Measurements from ENCODE around the gene PDYN. TPM values are rescaled to one million over a fixed set of nuclear protein-coding genes. Genes with fewer than 3 reads are reported as not detected.

Gene PDYN
- total RNA-seq, 1 experiment from 2014 or later, result not detected

GRCh38 chr20:1952737-1953530, 40.9 kb downstream of the PDYN start:
- DNase-seq (ENCODE audit: low read depth), result no peak

DNA sequence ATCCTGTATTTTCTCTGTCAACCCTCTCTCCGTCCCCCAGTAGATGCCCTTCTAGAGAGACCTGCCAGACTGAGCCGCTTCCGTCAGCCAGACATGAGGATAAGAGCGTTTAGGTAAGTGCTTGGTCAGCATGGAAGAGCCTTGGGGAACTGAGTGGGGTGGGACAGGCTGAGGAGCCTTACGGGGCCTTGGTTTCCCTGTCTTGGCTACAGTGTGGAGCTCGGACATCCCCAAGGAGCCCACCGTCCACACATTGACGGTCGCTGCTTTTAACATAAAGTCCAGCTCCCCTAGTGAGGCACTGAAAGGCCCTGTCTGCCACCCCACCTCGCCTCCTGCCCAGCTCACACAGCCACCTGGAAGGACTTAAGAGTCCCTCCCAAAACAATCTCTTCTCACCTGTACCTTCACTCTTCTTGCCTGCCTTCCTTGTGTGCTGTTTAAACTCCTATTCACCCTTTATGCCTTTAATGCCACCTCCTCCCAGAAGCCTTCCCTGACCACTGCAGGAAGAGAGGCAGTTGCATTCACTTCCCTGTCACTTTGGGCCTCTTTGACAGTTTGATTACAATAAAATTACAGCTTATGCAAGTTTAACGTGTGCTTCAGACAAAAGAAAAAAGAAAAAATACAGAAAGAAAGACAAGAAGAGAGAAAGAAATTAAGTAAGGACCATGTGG, 42.3 kb downstream of the PDYN start:
- no peak for DNase-seq (ENCODE audit: low read depth)

GRCh38 chr20:1950836-1951235, 43.0 kb downstream of the PDYN start:
- no peak for DNase-seq (ENCODE audit: low read depth)

DNA sequence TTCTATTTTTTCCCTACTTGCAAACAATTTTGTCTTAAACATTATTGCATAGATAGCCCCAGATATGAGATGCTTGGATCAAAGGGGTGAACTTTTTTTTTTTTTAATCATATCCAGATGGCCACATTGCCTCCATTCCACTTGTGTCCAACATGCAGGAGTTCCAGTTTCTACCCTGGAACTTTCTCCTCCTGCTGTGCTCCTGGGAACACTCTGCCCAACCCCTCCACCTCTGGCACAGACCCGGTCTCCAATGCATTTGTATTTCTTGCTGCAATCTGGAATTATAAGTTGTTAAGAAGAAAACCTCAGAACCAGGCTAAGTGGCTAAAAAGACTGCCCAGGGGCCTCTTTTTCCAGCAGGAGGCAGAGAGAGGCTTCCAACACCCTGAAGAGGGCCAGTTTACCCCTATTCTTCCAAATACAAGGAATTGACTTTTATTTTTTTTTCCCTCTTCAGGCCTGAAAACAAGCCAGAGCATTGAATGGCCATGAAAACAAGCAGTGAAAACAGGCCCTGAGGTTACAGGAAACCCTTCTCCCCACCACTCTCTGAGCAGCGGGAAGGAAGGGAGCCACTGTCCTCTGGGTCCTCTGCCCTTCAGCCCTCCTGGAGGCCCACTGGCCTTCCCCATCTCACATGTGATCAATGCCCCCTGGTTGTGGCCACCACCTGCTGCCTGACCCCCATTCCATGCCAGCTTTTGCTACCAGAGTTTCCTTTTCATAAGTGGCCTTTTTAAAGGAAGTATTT, 44.3 kb downstream of the PDYN start:
- no peak for DNase-seq (ENCODE audit: low read depth)

DNA sequence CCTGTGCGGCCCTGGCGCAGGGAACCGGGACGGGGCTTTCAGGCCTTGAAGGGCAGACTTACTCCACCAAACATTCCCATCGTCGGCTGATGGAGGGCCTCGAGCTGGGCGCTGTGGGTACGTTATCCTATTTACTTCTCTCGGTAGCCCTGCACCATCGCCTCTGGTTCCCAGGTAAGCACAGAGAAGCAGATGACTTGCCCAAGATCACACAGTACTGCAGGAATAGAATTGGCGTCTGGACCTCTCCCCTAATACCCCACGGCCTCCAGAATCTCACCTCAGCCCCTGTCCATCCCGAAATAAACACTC, 46.4 kb downstream of the PDYN start:
- DNase-seq (ENCODE audit: low read depth), result no peak

DNA sequence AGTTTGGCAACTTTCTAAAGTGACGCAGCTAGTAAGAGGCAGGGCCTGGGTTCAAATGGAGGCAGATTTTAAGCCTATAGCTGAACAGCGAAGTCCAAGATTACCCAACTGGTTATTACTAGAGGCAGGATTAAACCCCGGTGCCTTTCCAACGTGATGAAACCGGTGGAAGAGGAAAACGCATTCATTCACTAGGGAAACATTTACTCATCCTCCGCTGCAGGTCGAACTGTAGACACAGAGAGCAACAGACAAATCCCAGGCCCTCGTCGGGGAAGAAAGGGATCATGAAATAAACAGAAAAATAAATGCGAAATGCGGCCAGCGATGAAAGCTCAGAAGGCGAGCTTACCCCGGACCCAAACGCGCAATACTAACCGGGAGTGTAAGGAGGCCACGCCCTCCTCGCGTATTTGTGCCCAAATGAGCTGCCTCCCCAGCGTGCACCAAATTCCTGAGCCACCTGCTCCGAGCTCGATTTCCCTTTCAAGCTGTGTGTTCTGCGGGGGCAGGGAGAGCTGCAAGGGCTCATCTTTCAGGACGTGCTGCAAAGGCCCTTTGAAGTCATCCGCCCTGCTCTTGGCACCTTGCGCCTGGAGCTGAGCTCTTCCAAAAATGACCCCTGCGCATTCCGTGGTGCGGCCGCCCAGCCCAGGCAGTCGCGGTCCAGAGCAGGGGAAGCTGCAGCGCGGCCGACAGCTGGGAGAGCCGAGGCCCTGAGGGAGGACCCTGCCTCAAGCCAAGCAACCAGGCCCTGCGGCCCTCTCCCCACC, 46.9 kb downstream of the PDYN start:
- DNase-seq (ENCODE audit: low read depth), result no peak

DNA sequence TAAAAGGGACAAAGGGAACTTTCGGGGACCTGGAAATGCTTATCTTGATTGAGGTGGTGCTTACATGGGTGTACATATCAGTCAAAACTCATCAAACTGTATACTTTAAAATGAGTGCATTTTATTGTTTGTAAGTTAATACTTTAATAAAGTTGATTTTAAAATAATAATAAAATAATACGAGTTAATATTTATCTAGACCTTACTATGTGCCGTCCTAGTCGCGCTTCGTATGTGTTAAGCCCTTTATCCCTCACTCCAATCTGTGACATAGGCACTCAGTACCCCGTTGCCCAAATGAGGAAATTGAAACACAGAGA, 47.5 kb downstream of the PDYN start:
- DNase-seq (ENCODE audit: low read depth), result no peak

DNA sequence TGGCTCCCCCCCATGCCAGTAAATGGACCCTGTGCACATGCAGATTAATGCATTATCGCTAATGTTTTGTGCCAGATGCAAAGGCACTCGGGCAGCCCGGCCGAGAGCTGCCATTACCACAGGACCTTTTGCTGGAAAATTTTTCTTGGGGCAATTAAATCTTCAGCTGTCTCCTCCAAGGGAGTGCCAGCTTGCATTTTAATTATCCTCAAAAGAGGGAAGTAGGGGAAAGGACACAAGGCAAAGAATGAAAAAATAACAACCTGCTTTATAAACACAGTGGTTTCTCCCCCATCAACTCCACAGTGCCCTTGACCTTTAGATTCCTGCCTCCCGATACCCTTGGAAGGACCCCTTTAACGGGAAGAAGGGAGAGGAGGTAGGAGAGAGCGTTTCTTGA, 48.2 kb downstream of the PDYN start:
- no peak for DNase-seq (ENCODE audit: low read depth)

DNA sequence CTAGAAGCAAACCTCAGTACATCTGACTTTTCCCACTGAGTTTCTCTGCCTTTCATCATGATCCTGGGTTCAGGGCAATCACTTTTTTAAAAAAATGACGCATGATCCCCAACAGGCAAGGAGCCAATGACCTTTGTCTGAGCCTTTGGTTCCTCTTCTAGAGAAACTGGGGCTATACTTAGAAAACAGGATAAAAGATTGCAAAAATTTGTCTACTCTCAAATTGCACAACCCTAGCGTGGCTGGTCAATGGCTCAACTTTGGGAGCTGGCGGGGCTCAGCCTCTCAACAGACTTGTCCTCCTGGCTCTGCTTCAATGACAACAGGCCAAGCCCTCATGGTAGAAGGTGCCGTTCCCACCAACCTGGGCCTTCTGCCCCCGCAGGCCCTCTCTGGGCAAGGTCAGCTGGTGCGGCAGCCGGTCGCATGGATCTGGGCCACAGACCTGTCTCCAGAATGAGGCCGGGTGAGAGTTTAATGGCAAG, 48.7 kb downstream of the PDYN start:
- no peak for DNase-seq (ENCODE audit: low read depth)

- no peak for DNase-seq (ENCODE audit: low read depth)
Measured at GRCh38 chr20:1944345-1945091, 49.3 kb downstream of the PDYN start.

DNA sequence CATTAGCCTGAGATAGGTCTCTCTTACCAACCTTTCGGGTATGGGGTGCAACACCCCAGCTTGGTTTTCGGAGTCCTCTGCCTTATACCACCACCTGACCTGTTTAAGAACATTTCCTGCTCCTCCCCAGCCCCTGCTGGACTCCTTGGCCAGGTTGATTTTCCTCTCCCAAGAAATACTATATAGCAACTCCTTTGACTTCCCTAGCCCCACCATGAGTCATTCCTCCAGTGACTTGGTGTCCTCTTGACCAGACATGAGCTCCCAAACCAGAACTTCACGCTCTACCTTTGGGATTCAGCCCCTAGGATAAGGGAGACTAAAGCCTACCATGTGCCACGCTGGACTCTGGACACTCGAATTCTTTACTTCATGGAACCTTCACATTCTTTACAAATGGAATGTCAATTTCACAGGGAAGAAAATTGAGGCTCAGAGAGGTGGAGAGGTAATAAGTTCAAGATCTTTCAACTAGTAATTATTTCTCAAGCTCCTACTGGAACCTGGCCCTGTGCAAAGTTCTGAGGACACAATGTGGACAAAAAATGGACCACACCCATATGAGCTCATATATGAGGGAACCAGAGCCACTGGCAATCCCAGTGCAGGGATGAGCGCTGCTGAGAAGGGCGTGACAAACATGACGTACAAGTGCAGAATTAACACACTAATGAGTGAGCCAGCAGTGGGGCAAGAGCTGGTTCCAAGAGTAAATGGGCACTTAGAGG, 50.4 kb downstream of the PDYN start:
- no peak for DNase-seq (ENCODE audit: low read depth)

DNA sequence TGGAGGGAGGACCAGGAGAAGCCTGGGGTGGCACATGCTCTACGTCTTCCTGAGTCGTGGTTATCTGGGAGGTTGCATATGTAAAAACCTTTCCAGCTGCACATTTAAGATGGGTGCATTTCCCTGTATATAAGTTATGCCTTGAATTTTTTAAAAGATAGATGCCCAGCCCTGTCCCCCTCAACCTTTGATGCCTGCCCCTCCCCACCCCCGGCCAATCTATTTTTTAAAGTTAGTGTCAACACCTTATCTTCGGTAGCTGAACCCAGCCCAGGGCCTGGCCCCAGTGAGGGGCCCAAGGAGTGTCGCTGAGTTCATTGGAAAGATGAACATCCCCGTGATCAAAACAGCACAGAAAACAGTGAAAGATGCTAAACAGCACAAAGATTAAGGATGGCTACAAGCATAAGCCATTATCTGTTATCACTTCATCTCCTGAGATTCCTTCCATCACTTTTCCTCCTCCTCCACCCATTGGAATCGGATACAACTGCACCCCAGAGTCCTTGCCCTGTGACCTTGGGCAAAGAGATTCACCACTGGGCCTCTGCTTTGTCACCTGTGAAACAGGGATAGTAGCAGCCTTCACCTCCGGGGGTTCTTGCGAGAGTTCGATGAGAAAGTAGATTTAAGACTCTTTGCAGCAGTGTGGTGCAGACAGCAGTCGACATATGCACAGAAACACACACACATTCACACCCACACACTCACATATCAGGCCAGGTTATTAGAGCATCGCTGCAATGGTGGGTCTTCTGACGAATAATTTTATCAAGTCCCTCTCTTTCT, 51.2 kb downstream of the PDYN start:
- no peak for DNase-seq (ENCODE audit: low read depth)

- no peak for DNase-seq (ENCODE audit: low read depth)
Measured at GRCh38 chr20:1942061-1942460, 51.8 kb downstream of the PDYN start.

- DNase-seq (ENCODE audit: low read depth), result no peak
Measured at GRCh38 chr20:1941226-1941625, 52.6 kb downstream of the PDYN start.

DNA sequence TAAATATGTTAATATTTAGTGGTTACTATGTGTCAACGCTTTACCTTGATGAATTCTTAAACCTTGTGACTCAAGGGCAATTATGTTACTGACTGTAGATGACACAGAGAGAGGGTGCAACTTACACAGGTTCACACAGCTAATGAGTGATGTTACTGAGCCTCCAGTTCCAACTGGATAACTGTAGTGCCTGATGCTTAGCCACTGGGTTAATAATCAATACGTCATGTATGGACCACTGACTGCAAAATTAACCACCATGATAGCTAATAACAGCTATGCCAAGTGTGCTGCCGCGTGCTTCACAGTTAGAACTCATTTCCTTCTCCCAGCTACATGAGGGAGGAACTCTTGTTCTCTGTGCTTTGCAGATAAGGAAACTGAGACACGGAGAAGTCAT, 53.3 kb downstream of the PDYN start:
- DNase-seq (ENCODE audit: low read depth), result no peak

- DNase-seq (ENCODE audit: low read depth), result no peak
Measured at GRCh38 chr20:1939270-1939595, 54.6 kb downstream of the PDYN start.

DNA sequence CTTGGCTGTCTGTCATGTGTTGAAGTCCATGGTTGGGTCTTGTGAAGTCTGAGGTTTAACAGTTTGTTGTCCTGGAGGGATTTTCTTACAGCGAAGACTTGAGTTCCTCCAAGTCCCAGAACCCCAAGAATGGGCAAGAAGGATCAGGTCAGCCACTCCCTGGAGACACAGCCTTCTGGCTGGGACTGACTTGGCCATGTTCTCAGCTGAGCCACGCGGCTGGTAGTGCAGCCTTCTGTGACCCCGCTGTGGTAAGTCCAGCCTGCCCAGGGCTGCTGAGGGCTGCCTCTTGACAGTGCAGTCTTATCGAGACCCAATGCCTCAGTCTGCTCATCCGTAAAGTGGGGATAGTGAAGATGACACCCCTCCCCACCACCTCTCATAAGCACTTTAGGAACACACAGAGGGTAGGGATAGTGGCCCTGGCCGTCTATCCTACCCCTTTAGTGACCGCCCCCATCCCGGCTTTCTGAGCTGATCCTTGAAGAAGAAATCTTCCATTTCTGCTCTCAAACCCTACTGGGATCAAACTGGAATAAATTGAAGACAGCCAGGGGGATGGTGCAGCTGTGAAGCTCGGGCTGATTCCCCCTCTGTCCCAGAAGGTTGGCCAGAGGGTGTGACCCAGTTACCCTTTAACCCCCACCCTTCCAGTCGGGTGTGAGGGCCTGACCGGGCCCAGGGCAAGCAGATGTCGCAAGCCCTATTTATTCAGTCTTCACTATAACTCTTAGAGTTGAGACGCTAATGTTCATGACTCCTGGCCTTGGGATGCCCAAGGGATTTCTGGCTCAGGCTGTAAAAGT, 55.2 kb downstream of the PDYN start:
- DNase-seq (ENCODE audit: low read depth), result no peak

- no peak for DNase-seq (ENCODE audit: low read depth)
Measured at GRCh38 chr20:1937316-1937976, 56.4 kb downstream of the PDYN start.

Data from HT1080 (cell line).